K562 (cell line): ENCODE data around the gene SAPCD1. TPM values are rescaled to one million over a fixed set of nuclear protein-coding genes. Genes with fewer than 3 reads are reported as not detected.

ENCODE experiments used
- CBFA2T2 ChIP-seq: fragments of 450-650 bp; conservative IDR thresholded peaks from 2 replicates; pipeline ENCODE4 v1.6.1; 2017; ENCODE audit warnings: mild to moderate bottlenecking
- CBX3 ChIP-seq, 2 experiments: IDR thresholded peaks; 1 replicate in 1 of 2; 2 replicates in 1 of 2; pipeline ENCODE4 v1.6.1; 2012; ENCODE audit warnings: inconsistent platforms in 2 of 2, low read length in 2 of 2, borderline replicate concordance in 1 of 2, control low read depth in 1 of 2
- DMBX1 ChIP-seq: fragments of 250-450 bp; sonication (Bioruptor Pico); IDR thresholded peaks from 2 replicates; pipeline ENCODE4 v1.8.0; 2022; ENCODE audit warnings: inconsistent platforms, mild to moderate bottlenecking, moderate library complexity, borderline replicate concordance
- FOXA3 ChIP-seq, 2 experiments: fragments of 450-650 bp in 1 of 2; sonication (generic) in 1 of 2; formaldehyde crosslinking; IDR thresholded peaks in 1 of 2; conservative IDR thresholded peaks in 1 of 2; 2 replicates each; pipeline versions ENCODE4 v1.4.0 to v1.8.0; 2020 to 2022; ENCODE audit warnings: mild to moderate bottlenecking in 2 of 2, missing genetic modification reagents in 1 of 2
- FOXP1 ChIP-seq: sonication (generic); formaldehyde crosslinking; IDR thresholded peaks from 2 replicates; pipeline ENCODE4 v1.8.0; 2022; ENCODE audit warnings: mild to moderate bottlenecking, missing genetic modification reagents
- GATAD2A ChIP-seq: fragments of 450-650 bp; IDR thresholded peaks from 2 replicates; pipeline ENCODE4 v1.6.1; 2017
- GTF2E2 ChIP-seq: fragments of 200-800 bp; sonication (Bioruptor generic); IDR thresholded peaks from 2 replicates; pipeline ENCODE4 v1.6.1; 2016; ENCODE audit warnings: missing genetic modification characterization, missing compliant biosample characterization
- HLTF ChIP-seq: fragments of 450-650 bp; IDR thresholded peaks from 2 replicates; pipeline ENCODE4 v1.6.1; 2016
- MAX ChIP-seq: sonication (generic); formaldehyde crosslinking; IDR thresholded peaks from 2 replicates; pipeline ENCODE4 v1.9.0; 2022; ENCODE audit warnings: mild to moderate bottlenecking, missing genetic modification reagents
- MEF2A ChIP-seq: IDR thresholded peaks from 2 replicates; pipeline ENCODE4 v1.6.1; 2011; ENCODE audit warnings: low read depth, mild to moderate bottlenecking, low read length, moderate library complexity; ENCODE audit not compliant: control insufficient read depth
- NELFE ChIP-seq: IDR thresholded peaks from 2 replicates; pipeline ENCODE4 v1.6.1; 2011; ENCODE audit warnings: mild to moderate bottlenecking; ENCODE audit not compliant: insufficient read depth, insufficient read length
- RHOXF2B ChIP-seq: fragments of 250-450 bp; sonication (Bioruptor Pico); conservative IDR thresholded peaks from 2 replicates; pipeline ENCODE4 v1.5.1; 2021
- SIRT6 ChIP-seq: IDR thresholded peaks from one replicate; pipeline ENCODE4 v1.6.1; 2012; ENCODE audit warnings: low read depth, mild to moderate bottlenecking, control low read depth, inconsistent platforms, low read length, moderate library complexity
- SMAD2 ChIP-seq: fragments of 150-350 bp; IDR thresholded peaks from 2 replicates; pipeline ENCODE4 v1.6.1; 2014; ENCODE audit warnings: low read depth, mild to moderate bottlenecking, low read length
- SPI1 ChIP-seq: IDR thresholded peaks from 2 replicates; pipeline ENCODE4 v1.6.1; 2011; ENCODE audit warnings: low read depth, low read length, control low read depth, borderline replicate concordance
- ZBTB17 ChIP-seq: fragments of 450-650 bp; formaldehyde crosslinking; IDR thresholded peaks from 2 replicates; pipeline ENCODE4 v1.4.0; 2020; ENCODE audit warnings: mild to moderate bottlenecking
- ZFPM2 ChIP-seq: fragments of 250-450 bp; sonication (Bioruptor Pico); IDR thresholded peaks from 2 replicates; pipeline ENCODE4 v1.5.1; 2022; ENCODE audit warnings: mild to moderate bottlenecking
- ZNF174 ChIP-seq: fragments of 250-450 bp; sonication (Bioruptor Pico); IDR thresholded peaks from 2 replicates; pipeline ENCODE4 v1.4.0; 2020; ENCODE audit warnings: mild to moderate bottlenecking
- ZNF232 ChIP-seq: sonication (generic); formaldehyde crosslinking; IDR thresholded peaks from 2 replicates; pipeline ENCODE4 v1.8.0; 2022; ENCODE audit warnings: mild to moderate bottlenecking, missing genetic modification reagents
- ZNF436 ChIP-seq: fragments of 250-450, 450-650 bp; sonication (Bioruptor Pico); formaldehyde crosslinking; IDR thresholded peaks from 2 replicates; pipeline ENCODE4 v1.7.0; 2020; ENCODE audit warnings: mild to moderate bottlenecking
- ZNF76 ChIP-seq: fragments of 250-450 bp; sonication (Bioruptor Pico); IDR thresholded peaks from 2 replicates; pipeline ENCODE4 v1.4.0; 2020; ENCODE audit warnings: mild to moderate bottlenecking, moderate library complexity, borderline replicate concordance
- polyA plus RNA-seq, 8 experiments: library from polyadenylated mRNA; depleted of rRNA in 4 of 8; stranded (reverse) in 5 of 8; unstranded in 3 of 8; fragments of >200 nt; fragmentation: Nextera tagmentation in 2 of 8; fragmentation: Illumina TruSeq in 1 of 8; extraction: Ambion mirVana in 2 of 8; extraction: Trizol in 1 of 8; gene quantifications; 2 replicates each; pipeline versions ENCODE4 v1.2.1 to v1.2.3, GENCODE V29; 2011 to 2014; ENCODE audit warnings: inconsistent platforms in 1 of 8, missing spikeins in 1 of 8
- total RNA-seq, 7 experiments: library from RNA; depleted of rRNA in 6 of 7; stranded (reverse); fragments of >200 nt in 6 of 7; fragmentation: Illumina TruSeq in 2 of 7; extraction: Trizol in 2 of 7; gene quantifications; 2 replicates each; pipeline versions ENCODE4 v1.2.1 to v1.2.3, GENCODE V29; 2011 to 2021; ENCODE audit warnings: low replicate concordance in 1 of 7
- TF ChIP-seq, protein P1 (sequence below): sonication (generic); formaldehyde crosslinking; IDR thresholded peaks from 2 replicates; pipeline ENCODE4 v1.8.1; 2023; ENCODE audit warnings: mild to moderate bottlenecking, missing genetic modification reagents
- TF ChIP-seq, protein P2 (sequence below): fragments of 450-650 bp; IDR thresholded peaks from 2 replicates; pipeline ENCODE4 v1.6.1; 2014; ENCODE audit warnings: low read depth, mild to moderate bottlenecking, moderate library complexity, borderline replicate concordance
- TF ChIP-seq, protein P3 (sequence below): fragments of 450-650 bp; IDR thresholded peaks from 2 replicates; pipeline ENCODE4 v1.7.0; 2016; ENCODE audit warnings: borderline replicate concordance

Gene SAPCD1
- total and polyA plus RNA-seq, 9 of the 15 experiments (the other 6 are each of a cell fraction or from before 2014, with no cell fraction given), result 2.6 to 30.2 (median 7.4) TPM

- TF ChIP-seq, protein P1, sequence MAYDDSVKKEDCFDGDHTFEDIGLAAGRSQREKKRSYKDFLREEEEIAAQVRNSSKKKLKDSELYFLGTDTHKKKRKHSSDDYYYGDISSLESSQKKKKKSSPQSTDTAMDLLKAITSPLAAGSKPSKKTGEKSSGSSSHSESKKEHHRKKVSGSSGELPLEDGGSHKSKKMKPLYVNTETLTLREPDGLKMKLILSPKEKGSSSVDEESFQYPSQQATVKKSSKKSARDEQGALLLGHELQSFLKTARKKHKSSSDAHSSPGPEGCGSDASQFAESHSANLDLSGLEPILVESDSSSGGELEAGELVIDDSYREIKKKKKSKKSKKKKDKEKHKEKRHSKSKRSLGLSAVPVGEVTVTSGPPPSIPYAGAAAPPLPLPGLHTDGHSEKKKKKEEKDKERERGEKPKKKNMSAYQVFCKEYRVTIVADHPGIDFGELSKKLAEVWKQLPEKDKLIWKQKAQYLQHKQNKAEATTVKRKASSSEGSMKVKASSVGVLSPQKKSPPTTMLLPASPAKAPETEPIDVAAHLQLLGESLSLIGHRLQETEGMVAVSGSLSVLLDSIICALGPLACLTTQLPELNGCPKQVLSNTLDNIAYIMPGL (CRISPR knock-in tag), result peak; percentile 82; the same call in 1 of the 2 replicates
- TF ChIP-seq FOXA3 (CRISPR knock-in tag; conservative IDR thresholded peaks at IDR 0.05 in 1 of 2, IDR thresholded peaks at IDR 0.05 in 1 of 2), result no peak
- TF ChIP-seq FOXP1 (CRISPR knock-in tag), result no peak
- peak; percentile 66; the same call in 1 of the 2 replicates for TF ChIP-seq SPI1
- TF ChIP-seq CBX3 (IDR thresholded peaks at IDR 0.05; ENCODE audit: borderline replicate concordance in 1 of 2, low read length in 2 of 2), result peak in 1 of 2 experiments; percentile 92; a peak in 2 of 3 replicates
- TF ChIP-seq DMBX1 (CRISPR knock-in tag), result 0 out of 2 replicates have a peak, but pooled peaks have one; percentile 19
- TF ChIP-seq MAX, result peak; percentile 8; the same call in 1 of the 2 replicates
- no peak; the same call in 1 of the 2 replicates for TF ChIP-seq ZFPM2
- peak; percentile 64; the same call in 1 of the 2 replicates for TF ChIP-seq ZNF436
- TF ChIP-seq RHOXF2B, result peak; percentile 79; the same call in 1 of the 2 replicates
- 0 out of 2 replicates have a peak, but pooled peaks have one; percentile 26 for TF ChIP-seq ZNF76
- TF ChIP-seq SIRT6, result peak; percentile 43
- no peak for TF ChIP-seq GATAD2A
- TF ChIP-seq NELFE, result no peak
- 0 out of 2 replicates have a peak, but pooled peaks have one; percentile 7 for TF ChIP-seq ZNF174 (CRISPR knock-in tag)
- TF ChIP-seq, protein P2, sequence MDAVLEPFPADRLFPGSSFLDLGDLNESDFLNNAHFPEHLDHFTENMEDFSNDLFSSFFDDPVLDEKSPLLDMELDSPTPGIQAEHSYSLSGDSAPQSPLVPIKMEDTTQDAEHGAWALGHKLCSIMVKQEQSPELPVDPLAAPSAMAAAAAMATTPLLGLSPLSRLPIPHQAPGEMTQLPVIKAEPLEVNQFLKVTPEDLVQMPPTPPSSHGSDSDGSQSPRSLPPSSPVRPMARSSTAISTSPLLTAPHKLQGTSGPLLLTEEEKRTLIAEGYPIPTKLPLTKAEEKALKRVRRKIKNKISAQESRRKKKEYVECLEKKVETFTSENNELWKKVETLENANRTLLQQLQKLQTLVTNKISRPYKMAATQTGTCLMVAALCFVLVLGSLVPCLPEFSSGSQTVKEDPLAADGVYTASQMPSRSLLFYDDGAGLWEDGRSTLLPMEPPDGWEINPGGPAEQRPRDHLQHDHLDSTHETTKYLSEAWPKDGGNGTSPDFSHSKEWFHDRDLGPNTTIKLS, result no peak
- TF ChIP-seq CBFA2T2, result no peak
- TF ChIP-seq ZNF232 (CRISPR knock-in tag), result peak; percentile 95
- TF ChIP-seq, protein P3, sequence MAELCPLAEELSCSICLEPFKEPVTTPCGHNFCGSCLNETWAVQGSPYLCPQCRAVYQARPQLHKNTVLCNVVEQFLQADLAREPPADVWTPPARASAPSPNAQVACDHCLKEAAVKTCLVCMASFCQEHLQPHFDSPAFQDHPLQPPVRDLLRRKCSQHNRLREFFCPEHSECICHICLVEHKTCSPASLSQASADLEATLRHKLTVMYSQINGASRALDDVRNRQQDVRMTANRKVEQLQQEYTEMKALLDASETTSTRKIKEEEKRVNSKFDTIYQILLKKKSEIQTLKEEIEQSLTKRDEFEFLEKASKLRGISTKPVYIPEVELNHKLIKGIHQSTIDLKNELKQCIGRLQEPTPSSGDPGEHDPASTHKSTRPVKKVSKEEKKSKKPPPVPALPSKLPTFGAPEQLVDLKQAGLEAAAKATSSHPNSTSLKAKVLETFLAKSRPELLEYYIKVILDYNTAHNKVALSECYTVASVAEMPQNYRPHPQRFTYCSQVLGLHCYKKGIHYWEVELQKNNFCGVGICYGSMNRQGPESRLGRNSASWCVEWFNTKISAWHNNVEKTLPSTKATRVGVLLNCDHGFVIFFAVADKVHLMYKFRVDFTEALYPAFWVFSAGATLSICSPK, result no peak
- TF ChIP-seq GTF2E2, result no peak
- TF ChIP-seq SMAD2, result no peak
- TF ChIP-seq MEF2A, result no peak
- TF ChIP-seq ZBTB17 (CRISPR knock-in tag), result peak; percentile 78; the same call in 1 of the 2 replicates
- no peak for TF ChIP-seq HLTF
Observed at GRCh38 chr6:31736021-31736767, 26.3 kb upstream of the SAPCD1 start, which contains the start of gene CLIC1 (continued).
